Choroid plexus epithelial cell (primary cell): ENCODE data around the gene OR2Z1.

Experiments used
- DNase-seq: peaks from one replicate; pipeline ENCODE4 v3.0.0-alpha.2; 2010; ENCODE audit warnings: low read depth
- H3K4me3 ChIP-seq: 2 replicates; pipeline ENCODE4 v1.5.1; 2011; ENCODE audit warnings: low read depth, mild to moderate bottlenecking, control low read depth, low read length, moderate library complexity
- CTCF ChIP-seq: conservative IDR thresholded peaks from 2 replicates; pipeline ENCODE4 v1.5.1; 2011; ENCODE audit warnings: low read depth, mild to moderate bottlenecking, control low read depth, inconsistent platforms, low read length, moderate library complexity

Gene OR2Z1

GRCh38 chr19:8682472-8682871, 39.0 kb upstream of the OR2Z1 start:
- DNase-seq: no peak
- TF ChIP-seq CTCF: no peak

GRCh38 chr19:8682931-8683330, 38.5 kb upstream of the OR2Z1 start:
- DNase-seq: no peak
- no peak for TF ChIP-seq CTCF
- H3K4me3 ChIP-seq: no peak overlapping the region

More at GRCh38 chr19:8682472-8682871, 39.0 kb upstream of the OR2Z1 start:
- H3K4me3 ChIP-seq: no peak overlapping the region

DNA sequence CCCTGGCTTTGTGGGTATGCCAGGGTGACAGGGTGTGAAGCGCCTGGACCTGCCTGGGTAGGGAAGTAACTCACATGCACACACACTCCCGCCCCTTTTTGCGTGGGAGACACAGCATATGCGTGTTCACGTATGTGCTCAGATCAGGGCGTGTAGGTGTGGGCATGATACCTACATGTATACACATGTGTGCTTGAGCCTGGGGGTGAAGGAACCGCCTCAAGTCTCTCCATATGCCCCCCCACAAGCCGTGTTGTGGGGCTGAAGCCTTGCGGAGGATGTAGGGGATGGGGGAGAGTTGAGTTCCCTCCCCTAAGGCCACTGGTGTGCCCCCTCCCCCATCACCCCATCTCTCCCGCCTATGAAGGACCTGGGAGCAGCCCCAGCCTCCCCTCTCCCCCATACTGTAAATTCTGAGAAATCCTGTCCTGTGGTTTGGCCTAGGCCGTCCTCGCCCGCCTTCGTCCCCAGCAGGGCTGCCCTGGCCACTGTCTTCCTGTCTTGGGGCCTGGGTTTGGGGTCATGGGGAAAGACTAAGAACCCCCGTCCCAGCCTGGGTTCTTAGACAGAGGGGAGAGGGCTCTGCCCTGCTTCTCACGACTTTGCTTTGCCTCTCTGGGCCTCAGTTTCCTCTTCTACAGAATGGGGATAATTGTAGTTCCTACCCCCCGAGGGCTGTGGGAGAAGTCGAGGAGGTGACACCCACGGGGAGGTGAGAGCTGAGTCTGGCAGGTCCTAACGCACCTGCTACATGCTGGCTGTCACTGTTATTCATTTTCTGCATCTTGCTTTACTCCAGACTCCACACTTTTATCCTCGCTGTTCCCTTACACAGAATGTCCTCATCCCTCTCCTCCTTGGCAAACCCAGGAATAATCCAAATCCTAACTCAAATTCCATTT, 37.2 kb upstream of the OR2Z1 start:
- TF ChIP-seq CTCF: no peak
- no peak overlapping the region for H3K4me3 ChIP-seq
- DNase-seq: no peak

- no peak for TF ChIP-seq CTCF
- no peak overlapping the region for H3K4me3 ChIP-seq
- no peak for DNase-seq
Measured at GRCh38 chr19:8686549-8686948, 34.9 kb upstream of the OR2Z1 start.

DNA sequence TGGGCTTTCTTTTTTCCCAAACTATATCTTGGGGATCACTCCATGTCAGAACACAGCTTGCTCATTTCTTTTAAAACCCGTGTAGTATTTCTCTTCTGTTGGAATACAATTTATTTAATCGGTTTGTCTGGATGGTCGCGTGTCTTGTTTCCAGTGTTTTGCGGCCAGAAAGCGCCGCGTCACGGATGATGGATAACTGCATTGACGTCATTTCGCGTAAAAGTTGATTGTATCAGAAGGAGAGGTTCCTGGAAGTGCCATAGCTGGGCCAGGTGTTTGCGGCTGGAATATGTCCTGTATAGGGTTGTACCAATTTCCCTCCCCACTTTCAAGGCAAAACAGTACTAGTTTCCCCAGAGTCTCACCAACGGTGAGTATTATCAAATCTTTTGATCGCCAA, 32.5 kb upstream of the OR2Z1 start:
- no peak overlapping the region for H3K4me3 ChIP-seq
- TF ChIP-seq CTCF: no peak
- DNase-seq: no peak

- H3K4me3 ChIP-seq: no peak overlapping the region
- no peak for DNase-seq
- TF ChIP-seq CTCF: no peak
Measured at GRCh38 chr19:8690753-8691539, 30.5 kb upstream of the OR2Z1 start.

GRCh38 chr19:8695501-8695900, 25.9 kb upstream of the OR2Z1 start:
- TF ChIP-seq CTCF: no peak
- no peak overlapping the region for H3K4me3 ChIP-seq
- no peak for DNase-seq
